ENCODE data around the gene M1AP. TPM values are rescaled to one million over a fixed set of nuclear protein-coding genes. Genes with fewer than 3 reads are reported as not detected.
A peak's percentile ranks its signal among the peaks of the same experiment; 100 is the strongest.

M1AP gene
- total and polyA plus RNA-seq, 5 donors from 2014 or later: not detected

DNA sequence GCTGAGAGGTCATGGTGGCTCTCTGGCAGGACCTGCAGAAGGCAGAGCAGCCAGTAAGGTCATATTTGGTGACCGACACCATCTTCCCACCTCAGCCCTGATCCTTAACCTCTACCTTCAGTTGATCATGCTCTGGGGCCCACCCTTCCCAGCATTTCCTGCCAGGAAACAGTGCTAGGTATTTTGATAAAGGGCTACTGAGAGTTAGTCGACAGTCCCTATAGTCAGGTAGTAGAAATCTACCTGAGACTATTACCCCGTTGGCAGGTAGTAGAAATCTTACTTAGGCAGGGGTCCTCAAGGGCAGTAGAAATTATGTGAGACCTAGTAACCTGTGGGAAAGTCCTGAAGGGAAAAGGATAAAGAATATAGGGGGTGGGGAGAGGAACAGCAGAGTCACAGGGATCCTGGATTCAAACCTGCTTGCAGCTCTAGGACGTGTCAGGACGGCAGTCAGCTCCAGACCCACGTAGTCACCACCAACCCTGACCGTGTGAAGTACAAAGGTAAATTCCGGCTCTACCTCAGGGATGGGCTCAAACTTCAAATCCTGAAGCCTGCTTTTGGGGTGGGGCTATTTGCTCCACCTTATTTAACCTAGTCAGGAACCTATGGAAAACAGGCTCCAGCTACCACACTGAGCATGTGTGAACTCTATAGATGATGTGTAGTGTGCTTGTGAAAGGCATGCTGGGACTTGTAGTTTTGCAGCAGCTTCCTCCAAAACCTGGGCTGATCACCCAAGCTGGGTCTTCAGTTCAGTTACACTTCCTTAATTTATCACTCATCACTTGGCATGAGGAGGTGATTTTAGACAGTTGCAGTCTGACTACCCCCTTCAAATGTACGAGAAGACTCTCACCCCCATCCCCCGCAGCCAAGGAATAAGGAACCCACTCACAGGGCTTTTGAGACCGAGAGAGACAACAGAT, 122.1 kb downstream of the M1AP start, which contains the start of gene DQX1:
DQX1 (minus strand) TSS at position 515 of the 932 bp plus-strand sequence; CDS start at position 13, 502 bp downstream.
- Mint-ChIP-seq H3K27me3 (peaks cover 20% of the 10 kb centered on the region), H3K9me3 (no peaks in the 10 kb centered on the region), H3K4me3 (peak within 1 kb of the TSS in 3 of 4 donors; percentile 29 to 87 (median 81)), H3K4me1 (peaks cover 0 to 37% (median 17%) of the 10 kb centered on the region in 4 donors), H3K36me3 (peaks cover 27% of the 10 kb centered on the region), H3K27ac (peak within 1 kb of the TSS in 2 of 3 donors; percentile 32 to 52)
- DNase-seq (peak in 2 of 3 donors; percentile 40 to 66), ATAC-seq (ENCODE audit: low read depth in 2 of 2) (no peak)
- Histone ChIP-seq H3K4me1 (ENCODE audit: control insufficient read depth, insufficient read depth, low read length, poor library complexity, severe bottlenecking) (peaks cover 18% of the 10 kb centered on the region), H3K9me3 (ENCODE audit: control insufficient read depth in 2 of 2, low read length in 2 of 2) (no peaks in the 10 kb centered on the region), H3K4me3 (ENCODE audit: low read depth, low read length) (no peak within 1 kb of the TSS), H3K27me3 (ENCODE audit: control insufficient read depth, insufficient read depth, low read length) (no peaks in the 10 kb centered on the region), H3K36me3 (ENCODE audit: control insufficient read depth, insufficient read depth, low read length) (peaks cover 23% of the 10 kb centered on the region), H3K27ac (ENCODE audit: insufficient read depth, low read length, poor library complexity, severe bottlenecking) (no peak within 1 kb of the TSS)

DNA sequence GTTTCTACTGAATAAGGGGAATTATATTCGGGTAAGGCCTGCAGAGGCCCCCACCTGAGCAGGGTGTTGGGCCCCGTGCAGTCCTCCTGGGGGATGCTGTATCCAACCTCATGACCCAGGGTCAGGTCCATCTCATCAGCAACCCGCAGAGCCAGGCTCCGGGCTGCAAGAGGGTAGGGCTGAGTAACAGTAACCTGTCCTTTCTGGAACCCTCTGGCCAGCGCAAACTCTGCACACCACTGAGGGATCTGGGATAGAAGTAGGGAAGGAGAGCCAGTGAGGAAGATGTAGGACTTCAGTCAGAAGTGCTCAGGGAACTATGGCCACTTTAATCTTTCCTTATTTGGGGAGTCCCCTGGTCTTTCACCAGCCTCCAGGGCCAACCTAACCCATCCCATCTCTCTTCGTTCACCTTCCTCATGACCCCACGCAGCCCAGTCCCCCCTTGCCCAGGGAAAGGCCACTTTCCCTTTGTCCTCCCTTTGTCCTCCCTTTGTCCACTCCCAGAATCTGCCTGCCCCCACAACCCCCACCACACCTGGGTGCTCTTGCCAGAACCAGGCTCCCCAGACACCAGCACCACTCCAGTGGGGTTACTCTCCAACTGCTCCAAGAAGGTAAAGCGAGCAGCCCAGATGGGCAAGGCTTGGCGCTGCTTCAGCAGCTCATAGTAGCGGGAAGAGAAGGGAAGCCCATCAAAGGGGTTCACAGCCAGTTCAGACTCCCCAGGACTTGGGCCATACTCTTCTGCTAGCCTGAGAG, 123.0 kb downstream of the M1AP start:
- no peaks in the 10 kb centered on the region for H3K9me3 ChIP-seq (ENCODE audit: control insufficient read depth in 2 of 2, low read length in 2 of 2)
- Mint-ChIP-seq H3K4me3 (peak overlapping the region in 1 of 4 donors; percentile 5), H3K9me3 (peaks cover 0 to 1% (median 0%) of the 10 kb centered on the region in 7 donors), H3K27me3 (peaks cover 24% of the 10 kb centered on the region), H3K36me3 (peaks cover 27% of the 10 kb centered on the region), H3K27ac (no peak overlapping the region), H3K4me1 (peaks cover 0 to 31% (median 14%) of the 10 kb centered on the region in 4 donors)
- peaks cover 3% of the 10 kb centered on the region for H3K27me3 ChIP-seq (ENCODE audit: control insufficient read depth, insufficient read depth, low read length)
- H3K4me1 ChIP-seq (ENCODE audit: control insufficient read depth, insufficient read depth, low read length, poor library complexity, severe bottlenecking): peaks cover 10% of the 10 kb centered on the region
- no peak for ATAC-seq (ENCODE audit: low read depth in 2 of 2)
- H3K4me3 ChIP-seq (ENCODE audit: low read depth, low read length): no peak overlapping the region
- peaks cover 23% of the 10 kb centered on the region for H3K36me3 ChIP-seq (ENCODE audit: control insufficient read depth, insufficient read depth, low read length)
- H3K27ac ChIP-seq (ENCODE audit: insufficient read depth, low read length, poor library complexity, severe bottlenecking): no peak overlapping the region
- no peak for DNase-seq

DNA sequence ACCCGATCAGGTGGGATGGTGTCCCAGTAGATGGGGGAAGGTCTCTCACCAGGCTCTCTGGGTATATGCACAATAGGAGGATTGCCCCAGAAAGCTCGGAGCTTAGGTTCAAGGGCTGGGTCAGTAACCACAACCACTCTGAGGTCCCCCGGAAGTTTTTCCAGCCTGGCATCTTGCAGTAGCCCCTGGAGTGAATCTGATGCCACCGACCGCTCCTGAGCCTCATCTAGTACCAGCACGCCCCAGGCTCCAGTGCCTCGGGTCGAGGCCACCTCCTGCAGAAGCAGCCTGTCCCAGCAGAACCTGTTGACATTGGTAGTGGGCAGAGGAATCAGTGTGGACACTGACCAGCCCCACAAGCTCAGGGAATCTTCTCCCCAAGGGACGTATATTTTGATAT, 124.1 kb downstream of the M1AP start:
- Histone ChIP-seq H3K36me3 (ENCODE audit: control insufficient read depth, insufficient read depth, low read length) (peaks cover 23% of the 10 kb centered on the region), H3K4me1 (ENCODE audit: control insufficient read depth, insufficient read depth, low read length, poor library complexity, severe bottlenecking) (peaks cover 5% of the 10 kb centered on the region), H3K4me3 (ENCODE audit: low read depth, low read length) (no peak overlapping the region), H3K27ac (ENCODE audit: insufficient read depth, low read length, poor library complexity, severe bottlenecking) (no peak overlapping the region), H3K9me3 (ENCODE audit: control insufficient read depth in 2 of 2, low read length in 2 of 2) (no peaks in the 10 kb centered on the region), H3K27me3 (ENCODE audit: control insufficient read depth, insufficient read depth, low read length) (peaks cover 13% of the 10 kb centered on the region)
- H3K4me1 Mint-ChIP-seq: peaks cover 0 to 29% (median 12%) of the 10 kb centered on the region in 4 donors
- H3K36me3 Mint-ChIP-seq: peaks cover 27% of the 10 kb centered on the region
- ATAC-seq (ENCODE audit: low read depth in 2 of 2) (no peak), DNase-seq (no peak)
- H3K27me3 Mint-ChIP-seq: peaks cover 36% of the 10 kb centered on the region
- no peak overlapping the region for H3K4me3 Mint-ChIP-seq
- H3K27ac Mint-ChIP-seq: no peak overlapping the region
- peaks cover 0 to 1% (median 0%) of the 10 kb centered on the region in 7 donors for H3K9me3 Mint-ChIP-seq

DNA sequence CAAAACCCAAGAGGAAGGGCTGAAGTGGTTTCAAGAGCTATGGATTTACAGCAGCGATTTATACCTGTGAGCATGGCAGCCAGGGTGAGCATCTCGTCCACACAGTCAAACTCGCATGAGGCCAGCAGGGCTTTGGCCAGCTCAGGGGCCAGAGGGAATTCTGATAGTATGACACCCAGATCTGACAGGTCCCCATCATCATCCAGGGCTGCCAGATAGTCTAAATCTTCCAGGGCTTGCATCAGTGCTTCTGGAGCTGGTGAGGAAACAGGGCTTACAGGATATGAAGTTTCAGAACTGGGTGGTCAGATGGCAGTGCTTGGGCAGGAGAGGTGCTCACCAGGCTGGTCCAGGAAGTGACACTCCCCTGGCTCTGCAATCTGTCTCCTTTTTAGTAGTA, 125.6 kb downstream of the M1AP start:
- Mint-ChIP-seq H3K27ac (no peak overlapping the region), H3K4me3 (peak overlapping the region in 2 of 4 donors; percentile 7 to 48), H3K4me1 (peaks cover 0 to 15% (median 3%) of the 10 kb centered on the region in 4 donors), H3K36me3 (peaks cover 18% of the 10 kb centered on the region), H3K9me3 (peaks cover 0 to 7% (median 0%) of the 10 kb centered on the region in 7 donors), H3K27me3 (peaks cover 51% of the 10 kb centered on the region)
- DNase-seq (no peak), ATAC-seq (ENCODE audit: low read depth in 2 of 2) (no peak)
- no peaks in the 10 kb centered on the region for H3K4me1 ChIP-seq (ENCODE audit: control insufficient read depth, insufficient read depth, low read length, poor library complexity, severe bottlenecking)
- H3K27ac ChIP-seq (ENCODE audit: insufficient read depth, low read length, poor library complexity, severe bottlenecking): no peak overlapping the region
- H3K27me3 ChIP-seq (ENCODE audit: control insufficient read depth, insufficient read depth, low read length): peaks cover 28% of the 10 kb centered on the region
- peaks cover 15% of the 10 kb centered on the region for H3K36me3 ChIP-seq (ENCODE audit: control insufficient read depth, insufficient read depth, low read length)
- no peak overlapping the region for H3K4me3 ChIP-seq (ENCODE audit: low read depth, low read length)
- no peaks in the 10 kb centered on the region for H3K9me3 ChIP-seq (ENCODE audit: control insufficient read depth in 2 of 2, low read length in 2 of 2)

DNA sequence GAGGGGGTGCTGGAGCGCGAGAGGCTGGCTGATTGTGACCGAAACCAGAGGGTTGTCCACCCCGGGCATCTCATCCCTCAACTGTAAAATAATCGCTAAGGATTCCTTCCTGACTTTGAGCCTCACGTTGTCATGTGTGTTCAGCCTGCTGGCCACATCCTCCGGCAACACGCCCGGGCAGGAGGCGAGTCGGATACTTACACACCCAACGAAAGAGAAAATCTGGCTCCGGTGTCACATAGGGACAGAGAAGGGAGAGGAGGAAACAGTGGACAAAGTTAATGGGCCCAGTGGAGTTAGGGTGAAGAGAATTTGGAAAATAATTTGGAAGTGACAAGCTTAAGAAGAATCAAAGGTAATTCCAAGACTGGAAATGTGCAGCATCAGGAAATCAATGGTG, 131.5 kb downstream of the M1AP start:
- Histone ChIP-seq H3K36me3 (ENCODE audit: control insufficient read depth, insufficient read depth, low read length) (no peaks in the 10 kb centered on the region), H3K27me3 (ENCODE audit: control insufficient read depth, insufficient read depth, low read length) (peaks cover 42% of the 10 kb centered on the region), H3K27ac (ENCODE audit: insufficient read depth, low read length, poor library complexity, severe bottlenecking) (no peak overlapping the region), H3K4me1 (ENCODE audit: control insufficient read depth, insufficient read depth, low read length, poor library complexity, severe bottlenecking) (peaks cover 33% of the 10 kb centered on the region), H3K9me3 (ENCODE audit: control insufficient read depth in 2 of 2, low read length in 2 of 2) (no peaks in the 10 kb centered on the region), H3K4me3 (ENCODE audit: low read depth, low read length) (no peak overlapping the region)
- Mint-ChIP-seq H3K27ac (no peak overlapping the region), H3K4me3 (peak overlapping the region; percentile 58 to 86 (median 80)), H3K27me3 (peaks cover 80% of the 10 kb centered on the region), H3K9me3 (peaks cover 0 to 12% (median 0%) of the 10 kb centered on the region in 7 donors), H3K4me1 (peaks cover 0 to 29% (median 2%) of the 10 kb centered on the region in 4 donors), H3K36me3 (peaks cover 4% of the 10 kb centered on the region)
- no peak for DNase-seq
- no peak for ATAC-seq (ENCODE audit: low read depth in 2 of 2)

DNA sequence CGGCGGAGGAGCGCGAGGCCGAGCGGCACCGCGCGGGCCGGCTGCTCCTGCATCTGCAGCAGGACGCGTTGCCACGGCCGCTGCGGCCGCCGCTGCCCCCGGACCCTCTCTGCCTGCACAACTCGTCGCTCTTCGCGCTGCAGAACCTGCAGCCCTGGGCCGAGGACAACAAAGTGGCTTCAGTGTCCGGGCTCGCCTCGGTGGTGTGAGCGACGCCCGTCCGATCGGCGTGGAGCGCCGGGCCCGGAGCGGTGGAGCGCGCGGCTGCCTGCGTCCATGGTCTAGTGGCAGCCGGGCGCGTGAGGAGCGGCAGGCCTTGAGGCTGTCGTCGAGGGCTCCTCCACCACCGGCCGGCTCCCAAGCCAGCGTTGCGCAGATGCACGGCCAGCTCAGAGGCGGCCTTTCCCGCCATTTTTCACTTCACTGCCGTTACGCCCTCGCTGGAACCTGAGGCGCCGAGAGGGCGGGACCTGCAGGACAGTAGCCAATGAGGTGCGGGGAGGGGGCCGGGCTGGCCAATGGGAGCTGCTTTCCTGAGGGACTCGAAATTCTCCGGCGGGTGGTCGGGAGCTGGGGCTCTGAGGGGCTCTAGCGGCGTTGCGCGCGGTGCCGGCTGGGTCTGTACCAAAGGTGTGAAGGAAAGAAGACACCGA, 132.0 kb downstream of the M1AP start:
- peaks cover 0 to 12% (median 0%) of the 10 kb centered on the region in 7 donors for H3K9me3 Mint-ChIP-seq
- DNase-seq (peak; percentile 52 to 85 (median 71)), ATAC-seq (ENCODE audit: low read depth in 2 of 2) (peak; percentile 75 to 77)
- H3K4me3 Mint-ChIP-seq: peak overlapping the region in 3 of 4 donors; percentile 74 to 86 (median 85)
- peaks cover 0 to 29% (median 2%) of the 10 kb centered on the region in 4 donors for H3K4me1 Mint-ChIP-seq
- H3K27me3 Mint-ChIP-seq: peaks cover 79% of the 10 kb centered on the region
- no peaks in the 10 kb centered on the region for H3K36me3 ChIP-seq (ENCODE audit: control insufficient read depth, insufficient read depth, low read length)
- H3K27ac Mint-ChIP-seq: no peak overlapping the region
- H3K27ac ChIP-seq (ENCODE audit: insufficient read depth, low read length, poor library complexity, severe bottlenecking): no peak overlapping the region
- no peak overlapping the region for H3K4me3 ChIP-seq (ENCODE audit: low read depth, low read length)
- peaks cover 4% of the 10 kb centered on the region for H3K36me3 Mint-ChIP-seq
- no peaks in the 10 kb centered on the region for H3K9me3 ChIP-seq (ENCODE audit: control insufficient read depth in 2 of 2, low read length in 2 of 2)
- peaks cover 42% of the 10 kb centered on the region for H3K27me3 ChIP-seq (ENCODE audit: control insufficient read depth, insufficient read depth, low read length)
- peaks cover 33% of the 10 kb centered on the region for H3K4me1 ChIP-seq (ENCODE audit: control insufficient read depth, insufficient read depth, low read length, poor library complexity, severe bottlenecking)

All from CD4-positive, CD25-positive, alpha-beta regulatory T cell (primary cell).